NK-92 (cell line): ENCODE measurements around the gene OPCML.

ENCODE experiments used
- DNase-seq: peaks from one replicate; lab custom pipeline; 2025; ENCODE audit not compliant: unreplicated experiment; lab: John Stamatoyannopoulos, UW

The OPCML gene

GRCh38 chr11:133137939-133138338 is 394.4 kb downstream of the OPCML start:
- DNase-seq = no peak

GRCh38 chr11:133137270-133137669 is 395.0 kb downstream of the OPCML start:
- no peak for DNase-seq

GRCh38 chr11:133136376-133136775 is 395.9 kb downstream of the OPCML start:
- no peak for DNase-seq

- DNase-seq = no peak
Observed at GRCh38 chr11:133134314-133135173, 397.8 kb downstream of the OPCML start.

- no peak for DNase-seq
Observed at GRCh38 chr11:133133606-133134005, 398.7 kb downstream of the OPCML start.

- no peak for DNase-seq
Observed at GRCh38 chr11:133133050-133133449, 399.3 kb downstream of the OPCML start.

- no peak for DNase-seq
Observed at GRCh38 chr11:133127741-133128140, 404.6 kb downstream of the OPCML start.

- no peak for DNase-seq
Observed at GRCh38 chr11:133123796-133124195, 408.5 kb downstream of the OPCML start.

- DNase-seq = no peak
Observed at GRCh38 chr11:133123366-133123765, 408.9 kb downstream of the OPCML start.

GRCh38 chr11:133122256-133122655 is 410.0 kb downstream of the OPCML start:
- DNase-seq = no peak

GRCh38 chr11:133118563-133119268 is 413.6 kb downstream of the OPCML start:
- no peak for DNase-seq

GRCh38 chr11:133115099-133115498 is 417.2 kb downstream of the OPCML start:
- no peak for DNase-seq

- DNase-seq = no peak
Observed at GRCh38 chr11:133107763-133108162, 424.5 kb downstream of the OPCML start.

GRCh38 chr11:133107136-133107535 is 425.2 kb downstream of the OPCML start:
- no peak for DNase-seq

GRCh38 chr11:133106417-133106816 is 425.9 kb downstream of the OPCML start:
- no peak for DNase-seq

GRCh38 chr11:133104009-133104744 is 428.1 kb downstream of the OPCML start:
- DNase-seq = no peak

GRCh38 chr11:133096981-133097380 is 435.3 kb downstream of the OPCML start:
- DNase-seq = no peak

- DNase-seq = no peak
Observed at GRCh38 chr11:133086518-133086917, 445.8 kb downstream of the OPCML start.

- DNase-seq = no peak
Observed at GRCh38 chr11:133082841-133083488, 449.3 kb downstream of the OPCML start.

GRCh38 chr11:133082453-133082781 is 449.9 kb downstream of the OPCML start:
- DNase-seq = no peak

GRCh38 chr11:133081730-133082452 is 450.4 kb downstream of the OPCML start:
- DNase-seq = no peak
